Activated CD8-positive, alpha-beta T cell treated with anti-CD3 and anti-CD28 coated beads for 36 hours (primary cell): ENCODE data around the gene SHLD1. TPM values are rescaled to one million over a fixed set of nuclear protein-coding genes. Genes with fewer than 3 reads are reported as not detected.
"Not testable (repeated sequence)": the region's sequence is repeated elsewhere in the genome, so short reads cannot be mapped to it uniquely, and the experiment has no call there.

ENCODE experiments used
- ATAC-seq: fragments of 200-7000 bp; cut with Tn5 transposase; one replicate; pipeline ENCODE4 v1.10.0; 2021; ENCODE audit warnings: mild to moderate bottlenecking, moderate library complexity
- CTCF ChIA-PET: fragments of 350-600 bp; sonication (Branson Sonifier 250); formaldehyde crosslinking; loops from one replicate; lab custom pipeline; 2021; ENCODE audit warnings: antibody characterized with exemption; lab: Charles Lee
- POLR2A ChIA-PET: fragments of 350-600 bp; sonication (Branson Sonifier 250); formaldehyde crosslinking; loops from one replicate; lab custom pipeline; 2021; ENCODE audit warnings: antibody characterized with exemption; lab: Charles Lee
- DNase-seq: peaks from one replicate; pipeline ENCODE4 v3.0.0-alpha.2; 2020
- H3K27ac Mint-ChIP-seq: one replicate; pipeline ENCODE4 v1.8.0; 2021; ENCODE audit warnings: mild to moderate bottlenecking, mixed read lengths
- H3K27me3 Mint-ChIP-seq: one replicate; pipeline ENCODE4 v1.8.0; 2021; ENCODE audit warnings: mixed read lengths
- H3K36me3 Mint-ChIP-seq: one replicate; pipeline ENCODE4 v1.8.0; 2021; ENCODE audit warnings: low read depth, mixed read lengths
- H3K4me1 Mint-ChIP-seq: one replicate; pipeline ENCODE4 v1.8.0; 2021; ENCODE audit warnings: low read depth, mixed read lengths
- H3K4me3 Mint-ChIP-seq: one replicate; pipeline ENCODE4 v1.8.0; 2021; ENCODE audit warnings: mild to moderate bottlenecking, moderate library complexity, mixed read lengths
- H3K9me3 Mint-ChIP-seq: one replicate; pipeline ENCODE4 v1.8.0; 2021; ENCODE audit warnings: mixed read lengths
- intact Hi-C: fragments of 100-400 bp; cut with micrococcal nuclease; formaldehyde crosslinking; loops from one replicate; pipeline ENCODE4 v1.10.0; 2022
- total RNA-seq, 2 experiments: library from RNA; stranded (reverse); gene quantifications; one replicate each; pipeline ENCODE4 v1.2.3, GENCODE V29; 2021
- TF ChIP-seq, protein P1 (sequence below): fragments of 200-600 bp; IDR thresholded peaks from one replicate; pipeline ENCODE4 v1.8.0; 2022; ENCODE audit warnings: antibody characterized with exemption, mild to moderate bottlenecking

The SHLD1 gene, protein sequence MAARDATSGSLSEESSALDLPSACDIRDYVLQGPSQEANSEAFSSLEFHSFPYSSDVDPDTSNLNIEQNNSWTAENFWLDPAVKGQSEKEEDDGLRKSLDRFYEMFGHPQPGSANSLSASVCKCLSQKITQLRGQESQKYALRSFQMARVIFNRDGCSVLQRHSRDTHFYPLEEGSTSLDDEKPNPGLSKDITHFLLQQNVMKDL
- total RNA-seq, result 1 to 10 TPM; 6.5 to 6.9 TPM

DNA sequence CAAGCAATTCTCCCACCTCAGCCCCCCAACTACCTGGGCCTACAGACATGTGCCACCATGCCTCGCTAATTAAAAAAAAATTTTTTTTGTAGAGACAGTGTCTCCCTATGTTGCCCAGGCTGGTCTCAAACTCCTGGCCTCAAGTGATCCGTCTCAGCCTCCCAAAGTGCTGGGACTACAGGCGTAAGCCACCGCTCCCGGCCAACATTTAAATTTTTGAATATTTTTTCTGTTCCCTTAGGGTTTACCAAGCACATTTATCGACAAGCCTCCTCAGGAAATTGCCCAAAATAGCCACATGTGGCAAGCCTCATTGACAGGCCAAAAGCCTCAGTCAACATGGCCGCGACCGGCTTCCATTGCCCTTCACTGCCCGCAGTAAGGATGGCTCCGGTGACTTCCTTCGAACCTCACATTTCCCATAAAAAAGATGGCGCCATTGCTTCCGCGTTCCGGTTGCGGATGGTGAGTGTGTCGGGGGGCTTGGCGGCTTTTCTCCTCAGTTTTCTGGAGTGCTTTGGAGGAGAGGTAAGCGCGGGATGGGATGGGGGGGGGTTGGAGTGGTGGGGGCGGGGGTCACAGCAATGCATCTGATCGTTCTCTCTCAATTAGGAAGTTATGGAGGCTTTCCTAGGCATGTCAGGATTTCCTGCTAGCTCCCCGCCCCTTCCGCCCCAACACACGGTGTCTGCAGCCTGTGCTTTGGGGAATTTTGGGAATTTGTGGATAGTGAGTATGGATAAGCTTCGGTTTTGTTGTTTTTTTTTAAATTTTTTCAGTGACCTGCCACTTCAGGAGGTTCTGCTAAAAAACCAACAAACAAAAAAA, at the start of gene SHLD1:
Gene SHLD1, plus strand, starts transcription at position 450 of the 828 bp plus-strand sequence. CDS start 22,465 bp downstream, outside the sequence.
- TF ChIP-seq, protein P1, sequence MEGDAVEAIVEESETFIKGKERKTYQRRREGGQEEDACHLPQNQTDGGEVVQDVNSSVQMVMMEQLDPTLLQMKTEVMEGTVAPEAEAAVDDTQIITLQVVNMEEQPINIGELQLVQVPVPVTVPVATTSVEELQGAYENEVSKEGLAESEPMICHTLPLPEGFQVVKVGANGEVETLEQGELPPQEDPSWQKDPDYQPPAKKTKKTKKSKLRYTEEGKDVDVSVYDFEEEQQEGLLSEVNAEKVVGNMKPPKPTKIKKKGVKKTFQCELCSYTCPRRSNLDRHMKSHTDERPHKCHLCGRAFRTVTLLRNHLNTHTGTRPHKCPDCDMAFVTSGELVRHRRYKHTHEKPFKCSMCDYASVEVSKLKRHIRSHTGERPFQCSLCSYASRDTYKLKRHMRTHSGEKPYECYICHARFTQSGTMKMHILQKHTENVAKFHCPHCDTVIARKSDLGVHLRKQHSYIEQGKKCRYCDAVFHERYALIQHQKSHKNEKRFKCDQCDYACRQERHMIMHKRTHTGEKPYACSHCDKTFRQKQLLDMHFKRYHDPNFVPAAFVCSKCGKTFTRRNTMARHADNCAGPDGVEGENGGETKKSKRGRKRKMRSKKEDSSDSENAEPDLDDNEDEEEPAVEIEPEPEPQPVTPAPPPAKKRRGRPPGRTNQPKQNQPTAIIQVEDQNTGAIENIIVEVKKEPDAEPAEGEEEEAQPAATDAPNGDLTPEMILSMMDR, result no peak
- Mint-ChIP-seq H3K4me3 (peak within 1 kb of the TSS; percentile 84), H3K4me1 (peaks cover 13% of the 10 kb centered on the region), H3K27me3 (no peaks in the 10 kb centered on the region), H3K27ac (peak within 1 kb of the TSS; percentile 94), H3K36me3 (peaks cover 3% of the 10 kb centered on the region), H3K9me3 (peaks cover 2% of the 10 kb centered on the region)
- DNase-seq, result peak; percentile 88
- ATAC-seq, result peak; percentile 98
- ChIA-PET CTCF (interaction anchor here (1.1 to 1.2 kb wide), 2 partner anchors 104 to 220 kb away, joined by 3 to 4 read pairs; no protein-coding TSS in a partner anchor), POLR2A (interaction anchor here (0.7 to 1.9 kb wide), 7 partner anchors 10 to 145 kb away, joined by 3 to 4 read pairs (median 3); no protein-coding TSS in a partner anchor)
- intact Hi-C loops, result no loop called here

DNA sequence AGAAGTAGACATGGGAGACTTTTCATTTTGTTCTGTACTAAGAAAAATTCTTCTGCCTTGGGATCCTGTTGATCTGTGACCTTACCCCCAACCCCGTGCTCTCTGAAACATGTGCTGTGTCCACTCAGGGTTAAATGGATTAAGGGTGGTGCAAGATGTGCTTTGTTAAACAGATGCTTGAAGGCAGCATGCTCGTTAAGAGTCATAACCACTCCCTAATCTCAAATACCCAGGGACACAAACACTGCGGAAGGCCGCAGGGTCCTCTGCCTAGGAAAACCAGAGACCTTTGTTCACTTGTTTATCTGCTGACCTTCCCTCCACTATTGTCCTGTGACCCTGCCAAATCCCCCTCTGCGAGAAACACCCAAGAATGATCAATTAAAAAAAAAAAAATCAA, 47.9 kb upstream of the SHLD1 start:
- intact Hi-C loops, H3K36me3 Mint-ChIP-seq, H3K27me3 Mint-ChIP-seq, ATAC-seq, H3K27ac Mint-ChIP-seq, H3K4me3 Mint-ChIP-seq, H3K4me1 Mint-ChIP-seq, CTCF ChIA-PET, POLR2A ChIA-PET, DNase-seq, H3K9me3 Mint-ChIP-seq: not testable (repeated sequence)

DNA sequence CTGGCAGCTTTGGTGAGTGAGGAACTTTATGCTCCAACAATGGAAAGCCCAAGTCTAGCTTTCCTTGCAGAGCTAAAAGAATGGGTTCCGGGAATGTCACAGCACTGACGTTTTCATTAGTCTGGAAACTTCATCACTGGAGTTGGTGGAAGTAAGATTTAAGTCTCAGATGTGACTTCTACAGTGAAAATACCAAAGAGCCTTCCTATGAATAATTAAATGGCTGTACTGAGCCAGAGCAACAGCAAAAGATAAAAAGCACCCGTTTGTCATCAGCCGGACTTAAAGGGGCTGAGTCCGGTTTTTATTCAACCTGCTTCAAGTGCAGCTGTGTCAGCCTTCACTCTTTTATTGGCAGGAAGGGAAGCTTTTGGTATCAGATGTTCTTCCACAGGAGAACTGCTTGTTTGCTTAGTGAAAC, 46.5 kb upstream of the SHLD1 start:
- no peaks in the 10 kb centered on the region for H3K36me3 Mint-ChIP-seq
- intact Hi-C loops, result no loop called here
- ATAC-seq, result no peak
- ChIA-PET POLR2A (no interaction called here), CTCF (interaction anchor here (1.0 kb wide), 1 partner anchor 22 kb away, joined by 3 read pairs; no protein-coding TSS in a partner anchor)
- H3K4me3 Mint-ChIP-seq, result no peak overlapping the region
- no peak overlapping the region for H3K27ac Mint-ChIP-seq
- no peak for DNase-seq
- H3K9me3 Mint-ChIP-seq, result no peaks in the 10 kb centered on the region
- TF ChIP-seq, protein P1, result no peak
- H3K4me1 Mint-ChIP-seq, result no peaks in the 10 kb centered on the region
- H3K27me3 Mint-ChIP-seq, result no peaks in the 10 kb centered on the region

DNA sequence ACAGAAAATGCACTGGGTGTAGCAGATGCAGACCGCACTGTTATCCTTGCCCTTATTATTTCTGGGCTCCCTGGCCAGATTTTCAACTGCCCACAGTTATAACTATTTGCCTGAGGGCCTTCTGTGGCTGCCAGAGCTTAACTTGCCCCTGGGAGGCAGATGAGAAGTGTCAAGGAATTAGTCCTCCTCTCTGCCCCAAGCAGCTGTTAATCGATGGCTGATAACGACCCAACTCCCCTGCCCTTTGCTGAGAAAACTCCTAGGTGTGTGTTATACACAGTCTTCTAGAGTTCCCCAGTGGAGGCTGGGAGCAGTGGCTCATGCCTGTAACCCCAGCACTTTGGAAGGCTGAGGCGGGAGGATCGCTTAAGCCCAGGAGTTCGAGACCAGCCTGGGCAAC, 44.4 kb upstream of the SHLD1 start:
- H3K9me3 Mint-ChIP-seq, result no peaks in the 10 kb centered on the region
- no peaks in the 10 kb centered on the region for H3K36me3 Mint-ChIP-seq
- DNase-seq (no peak), ATAC-seq (no peak)
- H3K27me3 Mint-ChIP-seq, result no peaks in the 10 kb centered on the region
- no peak overlapping the region for H3K4me3 Mint-ChIP-seq
- TF ChIP-seq, protein P1, result no peak
- intact Hi-C loops, result no loop called here
- no peak overlapping the region for H3K27ac Mint-ChIP-seq
- no peaks in the 10 kb centered on the region for H3K4me1 Mint-ChIP-seq
- ChIA-PET CTCF (interaction anchor here (0.6 kb wide), 1 partner anchor 72 kb away, joined by 3 read pairs; no protein-coding TSS in a partner anchor), POLR2A (no interaction called here)

DNA sequence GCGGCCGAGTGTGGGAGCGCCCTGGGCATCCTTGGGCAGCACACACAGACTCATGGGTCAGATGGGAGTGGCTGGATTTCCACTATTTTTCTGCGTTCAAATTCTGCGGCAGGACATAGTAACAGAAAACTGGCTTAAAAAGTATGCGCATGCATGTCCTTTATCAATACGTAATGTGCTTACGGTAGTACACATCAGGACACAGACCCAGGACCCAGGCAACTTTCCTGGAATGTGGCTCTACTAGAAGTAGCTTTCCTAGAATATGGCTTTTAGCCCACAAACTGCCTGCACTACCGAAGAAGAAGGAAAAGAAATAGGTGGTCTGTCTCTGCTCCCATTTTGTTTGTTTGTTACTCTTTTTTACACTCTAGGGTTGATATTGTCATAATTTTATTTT, 43.4 kb upstream of the SHLD1 start:
- DNase-seq (no peak), ATAC-seq (no peak)
- intact Hi-C loops, result no loop called here
- TF ChIP-seq, protein P1, result no peak
- Mint-ChIP-seq H3K4me3 (no peak overlapping the region), H3K9me3 (no peaks in the 10 kb centered on the region), H3K4me1 (no peaks in the 10 kb centered on the region), H3K27ac (no peak overlapping the region), H3K27me3 (no peaks in the 10 kb centered on the region), H3K36me3 (no peaks in the 10 kb centered on the region)
- ChIA-PET POLR2A (no interaction called here), CTCF (no interaction called here)
